ENCODE measurements around the gene MYL5.

DNA sequence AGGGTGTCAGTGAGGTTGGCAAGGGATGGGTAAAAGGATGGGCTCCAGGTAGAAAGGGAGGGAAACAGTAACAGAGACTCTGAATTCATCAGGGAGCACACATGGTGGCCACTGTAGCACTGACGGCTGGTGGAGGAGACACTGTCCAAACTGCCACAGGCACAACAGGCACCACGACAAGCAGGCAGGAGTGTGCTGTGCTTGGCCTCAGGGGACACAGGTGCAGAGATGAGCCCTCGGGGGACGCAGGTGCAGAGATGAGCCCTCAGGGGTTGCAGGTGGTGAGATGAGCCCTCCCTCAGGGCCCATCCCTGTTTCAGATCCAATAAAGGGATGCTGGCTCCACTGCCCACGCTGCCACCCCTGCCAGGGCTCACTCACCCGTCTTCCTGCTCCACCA lies 41.4 kb upstream of the MYL5 start:
- TF ChIP-seq YY1 (IDR thresholded peaks at IDR 0.05; ENCODE audit: insufficient read depth, insufficient read length) (no peak), ZNF274 (IDR thresholded peaks at IDR 0.05; ENCODE audit: low read depth, low read length) (no peak), SUZ12 (IDR thresholded peaks at IDR 0.05; ENCODE audit: extremely low read depth, insufficient read depth, insufficient read length) (no peak)
